Keratinocyte (primary cell): ENCODE data around the gene ADPGK. TPM values are rescaled to one million over a fixed set of nuclear protein-coding genes. Genes with fewer than 3 reads are reported as not detected.

Experiments used
- DNase-seq: peaks from one replicate; pipeline ENCODE4 v3.0.0-alpha.2; 2011; ENCODE audit warnings: low read depth, missing footprints, low spot score
- FAIRE-seq: peaks from 2 replicates; lab custom pipeline; 2011; peaks lifted over from hg19 to GRCh38; lab: Jason Lieb, UNC
- H2AFZ ChIP-seq: 2 replicates; pipeline ENCODE4 v1.6.0; 2012; ENCODE audit warnings: low read length, control low read depth, inconsistent platforms; ENCODE audit not compliant: control insufficient read depth
- H3K27ac ChIP-seq: 2 replicates; pipeline ENCODE4 v1.5.1; 2011; ENCODE audit warnings: low read length; ENCODE audit not compliant: control insufficient read depth, insufficient read depth
- H3K27me3 ChIP-seq: 3 replicates; pipeline ENCODE4 v1.6.0; 2011; ENCODE audit warnings: low read length; ENCODE audit not compliant: control insufficient read depth, insufficient read depth; ENCODE audit errors: extremely low read depth
- H3K36me3 ChIP-seq, 2 experiments: 2 replicates in 1 of 2; 3 replicates in 1 of 2; pipeline ENCODE4 v1.5.1; 2011; ENCODE audit warnings: low read length in 2 of 2, mild to moderate bottlenecking in 1 of 2; ENCODE audit not compliant: control insufficient read depth in 2 of 2, insufficient read depth in 2 of 2; ENCODE audit errors: extremely low read depth in 1 of 2
- H3K4me1 ChIP-seq: 3 replicates; pipeline ENCODE4 v1.5.1; 2011; ENCODE audit warnings: low read length; ENCODE audit not compliant: control insufficient read depth, insufficient read depth; ENCODE audit errors: extremely low read depth
- H3K4me2 ChIP-seq: 3 replicates; pipeline ENCODE4 v1.6.0; 2011; ENCODE audit warnings: low read depth, low read length; ENCODE audit not compliant: control insufficient read depth, insufficient read depth; ENCODE audit errors: extremely low read depth
- H3K4me3 ChIP-seq, 3 experiments: fragments of 200-600 bp in 1 of 3; sonication (generic) in 1 of 3; 2 replicates in 2 of 3; 3 replicates in 1 of 3; pipeline ENCODE4 v1.5.1; 2011 to 2016; ENCODE audit warnings: low read length in 3 of 3, mild to moderate bottlenecking in 3 of 3, control low read depth in 2 of 3, inconsistent platforms in 1 of 3, low read depth in 1 of 3, mixed read lengths in 1 of 3, mixed run types in 1 of 3, moderate library complexity in 1 of 3; ENCODE audit not compliant: control insufficient read depth in 2 of 3, insufficient read depth in 2 of 3; ENCODE audit errors: extremely low read depth in 1 of 3
- H3K79me2 ChIP-seq: 2 replicates; pipeline ENCODE4 v1.6.0; 2012; ENCODE audit warnings: low read length; ENCODE audit not compliant: control insufficient read depth, insufficient read depth
- H3K9ac ChIP-seq: 3 replicates; pipeline ENCODE4 v1.6.0; 2011; ENCODE audit warnings: low read length; ENCODE audit not compliant: control insufficient read depth, insufficient read depth; ENCODE audit errors: extremely low read depth
- H3K9me1 ChIP-seq: 3 replicates; pipeline ENCODE4 v1.6.0; 2011; ENCODE audit warnings: low read length; ENCODE audit not compliant: control insufficient read depth, insufficient read depth; ENCODE audit errors: extremely low read depth
- H3K9me3 ChIP-seq: 2 replicates; pipeline ENCODE4 v1.5.1; 2012; ENCODE audit warnings: low read depth, low read length; ENCODE audit not compliant: control insufficient read depth
- H4K20me1 ChIP-seq: 3 replicates; pipeline ENCODE4 v1.6.0; 2011; ENCODE audit warnings: low read length; ENCODE audit not compliant: control insufficient read depth, insufficient read depth; ENCODE audit errors: extremely low read depth
- CTCF ChIP-seq, 3 experiments: IDR thresholded peaks in 1 of 3; conservative IDR thresholded peaks in 1 of 3; optimal IDR thresholded peaks in 1 of 3; 2 replicates in 2 of 3; 3 replicates in 1 of 3; pipeline versions ENCODE3 to v1.5.1; 2011; ENCODE audit warnings: low read length in 3 of 3, mild to moderate bottlenecking in 3 of 3, moderate library complexity in 2 of 3, control low read depth in 1 of 3, inconsistent platforms in 1 of 3; ENCODE audit not compliant: insufficient read depth in 2 of 3; ENCODE audit errors: extremely low read depth in 1 of 3
- EZH2 ChIP-seq: IDR thresholded peaks from one replicate; pipeline ENCODE4 v1.6.1; 2012; ENCODE audit warnings: inconsistent platforms, mild to moderate bottlenecking, low read length, moderate library complexity
- dilution Hi-C: fragments of 300-500 bp; cut with MboI; formaldehyde crosslinking; loops from one replicate; pipeline ENCODE4 v1.7.0; 2020; ENCODE audit warnings: low sequenced_read_pairs; ENCODE audit not compliant: extremely low pct_ligation_motif_present
- polyA plus RNA-seq, 5 experiments: library from polyadenylated mRNA; depleted of rRNA in 3 of 5; stranded (reverse) in 3 of 5; stranded (forward) in 1 of 5; unstranded in 1 of 5; fragments of >200 nt; gene quantifications; 1 replicate in 1 of 5; 2 replicates in 3 of 5; 3 replicates in 1 of 5; pipeline versions ENCODE4 v1.2.1 to v1.2.3, GENCODE V29; 2011 to 2012; ENCODE audit warnings: missing spikeins in 2 of 5, low read depth in 1 of 5, low replicate concordance in 1 of 5

The ADPGK gene
- polyA plus RNA-seq, 1 donor (not counting 4 experiments of a cell fraction or from before 2014, with no cell fraction given), result 62.3 TPM

- no peaks in the 10 kb centered on the region for H3K36me3 ChIP-seq
- H3K4me1 ChIP-seq, result no peaks in the 10 kb centered on the region
- no peak for FAIRE-seq
- H3K27me3 ChIP-seq, result no peaks in the 10 kb centered on the region
- no peak for TF ChIP-seq CTCF (optimal IDR thresholded peaks at IDR 0.05 in 1 of 3, IDR thresholded peaks at IDR 0.05 in 1 of 3, conservative IDR thresholded peaks at IDR 0.05 in 1 of 3; ENCODE audit: extremely low read depth in 1 of 3, insufficient read depth in 2 of 3, low read length in 3 of 3)
- no peaks in the 10 kb centered on the region for H4K20me1 ChIP-seq
- dilution Hi-C loops, result no loop called here
- no peak for DNase-seq
- no peak overlapping the region for H3K4me3 ChIP-seq
- H3K9ac ChIP-seq, result no peak overlapping the region
- no peaks in the 10 kb centered on the region for H3K9me3 ChIP-seq
- no peak overlapping the region for H3K27ac ChIP-seq
- H3K79me2 ChIP-seq, result no peaks in the 10 kb centered on the region
- H3K9me1 ChIP-seq, result no peaks in the 10 kb centered on the region
- H3K4me2 ChIP-seq, result no peak overlapping the region
- H2AFZ ChIP-seq, result no peak overlapping the region
These were observed 41.2 kb upstream of the ADPGK start for GRCh38 chr15:72824781-72825180.

- Histone ChIP-seq H3K27me3 (no peaks in the 10 kb centered on the region), H4K20me1 (no peaks in the 10 kb centered on the region), H3K4me1 (no peaks in the 10 kb centered on the region), H3K4me2 (no peak overlapping the region), H3K9ac (no peak overlapping the region), H3K4me3 (no peak overlapping the region), H3K27ac (no peak overlapping the region), H3K79me2 (no peaks in the 10 kb centered on the region), H2AFZ (no peak overlapping the region), H3K9me1 (no peaks in the 10 kb centered on the region), H3K9me3 (no peaks in the 10 kb centered on the region), H3K36me3 (no peaks in the 10 kb centered on the region)
- FAIRE-seq, result no peak
- no peak for DNase-seq
- no peak for TF ChIP-seq EZH2
- dilution Hi-C loops, result no loop called here
These were observed 40.6 kb upstream of the ADPGK start for GRCh38 chr15:72824112-72824511.

- H3K79me2 ChIP-seq, result no peaks in the 10 kb centered on the region
- H3K4me3 ChIP-seq, result no peak overlapping the region
- no peaks in the 10 kb centered on the region for H3K9me1 ChIP-seq
- H4K20me1 ChIP-seq, result no peaks in the 10 kb centered on the region
- no peaks in the 10 kb centered on the region for H3K36me3 ChIP-seq
- H3K4me2 ChIP-seq, result no peak overlapping the region
- FAIRE-seq (no peak), DNase-seq (no peak)
- H3K9me3 ChIP-seq, result no peaks in the 10 kb centered on the region
- no peak for TF ChIP-seq CTCF (optimal IDR thresholded peaks at IDR 0.05 in 1 of 3, IDR thresholded peaks at IDR 0.05 in 1 of 3, conservative IDR thresholded peaks at IDR 0.05 in 1 of 3; ENCODE audit: extremely low read depth in 1 of 3, insufficient read depth in 2 of 3, low read length in 3 of 3)
- TF ChIP-seq EZH2, result no peak
- H3K27me3 ChIP-seq, result no peaks in the 10 kb centered on the region
- H3K9ac ChIP-seq, result no peak overlapping the region
- dilution Hi-C loops, result no loop called here
- no peaks in the 10 kb centered on the region for H3K4me1 ChIP-seq
- H2AFZ ChIP-seq, result no peak overlapping the region
- H3K27ac ChIP-seq, result no peak overlapping the region
These were observed 36.7 kb upstream of the ADPGK start for GRCh38 chr15:72820278-72820677.
